GM12874 (cell line): Measurements from ENCODE around the gene LGALS9.

Experiments used
- TF ChIP-seq, protein P1 (sequence below): IDR thresholded peaks from 2 replicates; pipeline ENCODE4 v1.5.1; 2011; ENCODE audit warnings: low read depth, mild to moderate bottlenecking, control low read depth, low read length, moderate library complexity; ENCODE audit not compliant: insufficient read depth

LGALS9 gene

DNA sequence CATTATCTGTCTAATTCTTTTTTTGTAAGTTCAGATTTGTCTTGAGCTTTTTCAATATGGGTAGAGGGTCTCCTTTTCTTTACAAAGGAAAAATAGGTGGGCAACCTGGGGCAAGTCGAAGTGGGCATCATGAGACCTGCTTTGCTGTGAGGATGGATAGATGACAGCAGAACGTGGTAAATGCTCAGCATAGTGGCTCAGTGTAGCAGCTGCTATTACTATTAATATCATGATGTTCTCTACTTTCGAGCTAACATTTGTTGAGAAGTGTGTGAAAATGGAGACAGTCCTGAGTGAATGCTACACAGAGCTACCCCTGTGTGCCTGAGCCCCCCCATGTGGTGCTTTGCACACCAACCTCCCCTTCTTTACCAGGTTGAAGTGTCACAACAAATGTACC lies 39.0 kb upstream of the LGALS9 start:
- TF ChIP-seq, protein P1, sequence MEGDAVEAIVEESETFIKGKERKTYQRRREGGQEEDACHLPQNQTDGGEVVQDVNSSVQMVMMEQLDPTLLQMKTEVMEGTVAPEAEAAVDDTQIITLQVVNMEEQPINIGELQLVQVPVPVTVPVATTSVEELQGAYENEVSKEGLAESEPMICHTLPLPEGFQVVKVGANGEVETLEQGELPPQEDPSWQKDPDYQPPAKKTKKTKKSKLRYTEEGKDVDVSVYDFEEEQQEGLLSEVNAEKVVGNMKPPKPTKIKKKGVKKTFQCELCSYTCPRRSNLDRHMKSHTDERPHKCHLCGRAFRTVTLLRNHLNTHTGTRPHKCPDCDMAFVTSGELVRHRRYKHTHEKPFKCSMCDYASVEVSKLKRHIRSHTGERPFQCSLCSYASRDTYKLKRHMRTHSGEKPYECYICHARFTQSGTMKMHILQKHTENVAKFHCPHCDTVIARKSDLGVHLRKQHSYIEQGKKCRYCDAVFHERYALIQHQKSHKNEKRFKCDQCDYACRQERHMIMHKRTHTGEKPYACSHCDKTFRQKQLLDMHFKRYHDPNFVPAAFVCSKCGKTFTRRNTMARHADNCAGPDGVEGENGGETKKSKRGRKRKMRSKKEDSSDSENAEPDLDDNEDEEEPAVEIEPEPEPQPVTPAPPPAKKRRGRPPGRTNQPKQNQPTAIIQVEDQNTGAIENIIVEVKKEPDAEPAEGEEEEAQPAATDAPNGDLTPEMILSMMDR = no peak

DNA sequence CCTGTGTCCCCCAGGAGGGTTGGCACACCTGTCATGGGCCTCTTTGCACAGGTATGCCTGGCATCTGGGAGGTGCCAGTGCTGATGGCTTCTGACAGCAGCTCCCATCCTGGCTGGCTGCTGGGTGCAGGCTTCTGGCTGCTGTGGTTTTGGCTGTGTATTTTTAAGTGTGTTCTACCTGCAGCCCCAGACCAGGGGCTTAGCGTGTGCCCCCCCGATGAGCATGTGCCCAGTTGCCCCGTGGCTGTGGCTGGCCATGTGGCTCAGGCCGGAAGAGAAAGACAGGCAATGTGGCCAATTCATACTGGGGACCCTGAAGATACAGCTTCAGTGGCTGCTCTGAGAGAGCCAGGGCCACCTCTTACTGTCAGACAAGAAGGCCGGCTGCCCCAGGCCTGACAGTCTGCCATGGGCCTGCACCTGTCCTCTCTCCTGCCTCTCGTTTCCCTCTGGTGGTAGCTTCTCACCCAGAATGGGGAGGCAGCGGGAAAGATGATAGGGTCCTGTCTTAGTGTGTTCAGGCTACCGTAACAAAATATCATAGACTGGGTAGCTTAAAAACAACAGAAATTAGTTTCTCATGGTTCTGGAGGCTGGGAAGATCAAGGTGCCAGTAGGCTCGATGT lies 37.6 kb upstream of the LGALS9 start:
- TF ChIP-seq, protein P1 = no peak

DNA sequence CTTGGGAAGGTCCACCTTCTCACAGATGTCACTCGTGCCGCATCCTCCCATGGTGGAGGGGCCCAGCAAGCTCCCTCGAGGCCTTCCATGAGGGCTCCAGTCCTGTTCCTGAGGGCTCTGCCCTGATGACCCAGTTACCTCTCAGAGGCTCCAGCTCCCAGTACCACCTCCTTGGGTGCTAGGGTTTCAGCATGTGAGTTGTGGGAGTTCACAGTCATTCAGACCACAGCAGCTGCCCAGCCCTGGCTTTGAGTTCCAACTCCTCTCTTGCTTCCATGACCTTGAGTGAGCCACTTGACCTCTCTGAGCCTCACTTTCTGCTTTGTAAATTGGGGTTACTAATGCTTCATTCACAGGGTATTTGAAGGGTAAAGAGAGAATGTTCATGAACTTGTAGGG lies 37.1 kb upstream of the LGALS9 start:
- TF ChIP-seq, protein P1 = no peak

DNA sequence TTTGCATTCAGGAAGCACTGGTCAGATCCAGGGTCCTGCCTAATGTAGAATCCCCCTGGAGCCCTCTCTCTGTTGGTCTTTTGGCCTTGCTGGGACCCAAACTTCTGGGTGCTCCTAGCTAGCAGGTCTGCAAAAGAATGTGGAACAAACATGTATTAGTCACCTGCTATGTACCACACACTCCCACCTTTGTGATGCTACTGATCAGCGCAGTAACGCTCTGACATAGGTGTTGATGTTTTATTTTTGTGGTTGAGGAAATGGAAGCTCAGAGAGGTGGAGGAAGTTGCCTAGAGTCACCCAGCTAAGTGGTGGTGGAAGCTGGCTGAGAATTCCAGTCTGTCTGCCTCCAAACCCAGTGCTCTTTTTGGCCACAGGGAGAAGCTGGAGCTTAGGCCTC lies 35.8 kb upstream of the LGALS9 start:
- TF ChIP-seq, protein P1 = no peak

DNA sequence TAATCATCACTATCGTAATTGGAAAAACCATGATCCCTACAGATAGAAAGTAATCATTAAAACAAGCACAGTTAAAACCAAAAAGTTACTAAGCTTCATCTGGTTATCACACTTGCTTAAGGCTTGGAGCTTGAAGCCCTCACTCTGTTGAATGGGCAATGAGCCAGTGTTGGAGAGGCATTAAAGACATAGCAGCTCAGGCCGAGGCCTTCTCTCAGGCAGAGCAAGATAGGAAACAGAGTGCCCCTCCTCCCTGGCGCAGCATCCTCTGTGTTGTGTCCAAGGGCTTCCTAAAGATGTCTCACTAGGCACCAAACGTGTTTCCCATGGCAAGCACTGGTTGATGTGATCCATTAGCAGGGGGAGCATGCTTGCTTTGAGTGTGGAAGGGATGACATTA lies 34.9 kb upstream of the LGALS9 start:
- TF ChIP-seq, protein P1 = no peak

DNA sequence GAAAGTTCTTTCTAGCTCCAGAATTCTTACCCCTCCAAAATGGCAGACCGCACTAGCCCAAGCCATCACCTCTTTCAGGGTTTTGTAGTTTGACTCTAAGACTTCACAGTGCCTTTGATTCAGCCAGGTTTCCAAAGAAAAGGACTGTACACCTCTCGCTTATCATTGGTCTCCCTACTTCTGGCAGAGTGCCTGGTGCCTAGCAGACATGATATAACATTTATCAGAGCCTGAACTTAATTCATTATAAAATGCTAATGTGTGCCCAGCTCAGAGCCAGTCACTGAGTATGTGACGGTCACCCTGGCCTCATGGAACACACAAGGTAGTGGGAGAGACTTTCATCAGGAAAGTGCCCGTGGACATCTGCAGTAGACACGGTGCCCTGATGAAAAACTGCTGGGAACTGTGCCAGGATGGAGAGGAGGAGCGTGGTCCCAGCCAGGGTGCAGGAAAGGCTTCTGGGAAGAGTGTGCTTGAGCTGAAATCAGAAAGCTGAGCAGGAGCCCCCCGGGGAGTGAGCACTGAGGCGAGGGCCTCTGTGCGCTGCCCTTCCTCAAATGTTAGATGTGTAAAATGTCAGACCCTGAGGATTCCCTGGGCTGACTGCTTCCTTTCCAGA lies 34.3 kb upstream of the LGALS9 start:
- TF ChIP-seq, protein P1 = no peak

DNA sequence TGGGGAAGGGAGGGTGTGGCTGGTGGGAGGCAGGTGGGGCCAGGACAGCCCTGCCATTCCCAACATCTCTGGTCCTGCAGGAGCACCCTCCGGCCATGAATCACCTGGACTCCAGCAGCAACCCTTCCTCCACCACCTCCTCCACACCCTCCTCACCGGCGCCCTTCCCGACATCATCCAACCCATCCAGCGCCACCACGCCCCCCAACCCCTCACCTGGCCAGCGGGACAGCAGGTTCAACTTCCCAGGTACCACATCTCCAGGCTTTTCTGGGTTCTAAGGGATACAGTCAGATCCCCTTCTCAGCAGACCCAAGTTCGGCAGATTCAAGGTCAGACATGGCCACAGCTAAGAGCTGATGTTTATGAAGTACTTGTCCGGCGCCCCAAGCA lies 33.8 kb upstream of the LGALS9 start:
- TF ChIP-seq, protein P1 = no peak
